ENCODE results near the gene PTPRD.
A peak's percentile ranks its signal among the peaks of the same experiment; 100 is the strongest.

The PTPRD gene

DNA sequence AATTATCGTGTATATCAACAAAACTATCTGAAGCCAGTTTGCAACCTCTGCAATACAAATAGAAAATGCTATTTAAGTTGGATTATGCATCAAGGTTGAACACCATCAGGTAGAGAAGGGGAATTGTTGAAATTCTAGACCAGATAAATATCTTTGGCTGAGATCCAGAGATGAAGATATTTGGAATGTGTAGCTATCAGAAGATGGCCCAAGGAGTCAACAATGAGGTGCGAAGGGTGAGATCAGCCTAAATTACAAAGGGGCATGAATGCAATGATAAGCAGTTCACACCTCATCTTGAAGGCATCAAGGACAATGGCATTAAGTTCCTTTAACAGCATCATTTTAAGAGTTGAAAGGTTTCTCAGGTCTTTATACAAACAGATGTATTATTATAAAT is 2241.1 kb downstream of the PTPRD start:
- no peak for DNase-seq
- Mint-ChIP-seq H3K4me1 (ENCODE audit: low read depth) (no peaks in the 10 kb centered on the region), H3K9me3 (no peaks in the 10 kb centered on the region), H3K36me3 (ENCODE audit: low read depth) (no peaks in the 10 kb centered on the region), H3K27me3 (no peaks in the 10 kb centered on the region), H3K27ac (no peak overlapping the region), H3K4me3 (no peak overlapping the region)

DNA sequence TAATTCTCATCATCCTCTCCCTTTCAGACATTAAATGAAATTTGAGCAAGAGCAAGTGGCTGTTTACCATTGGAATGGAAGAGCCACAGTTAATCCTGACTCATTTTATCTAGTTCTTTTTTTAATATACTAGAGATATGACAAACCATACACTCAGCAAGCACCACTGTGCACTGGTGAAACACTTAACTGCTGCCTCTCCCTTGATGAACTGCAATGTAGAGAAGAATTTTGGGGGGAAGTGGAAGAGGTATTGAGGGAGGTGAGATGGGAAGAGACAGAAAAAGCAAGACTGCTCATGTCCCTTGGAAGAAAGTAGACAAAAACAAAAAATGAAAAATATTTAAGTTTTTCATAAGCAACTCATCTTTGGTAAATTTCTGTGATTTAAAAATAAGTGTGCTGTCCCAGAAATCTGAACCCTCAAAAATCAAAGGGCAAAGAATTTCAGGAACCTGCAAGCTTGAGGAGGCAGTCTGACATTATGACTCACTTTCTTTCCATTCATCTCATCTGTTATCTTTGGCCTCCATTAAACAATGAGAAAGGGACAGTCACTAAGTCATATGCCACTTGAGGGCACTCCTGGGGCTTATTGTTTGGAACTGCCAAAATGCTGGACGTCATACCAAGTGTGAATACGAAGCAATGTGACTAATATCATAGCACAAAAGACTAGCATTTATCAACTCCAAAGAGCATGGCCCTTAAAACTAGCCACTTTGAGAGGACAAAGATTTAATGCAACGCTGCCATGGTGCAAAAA is 2246.5 kb downstream of the PTPRD start:
- no peaks in the 10 kb centered on the region for H3K9me3 Mint-ChIP-seq
- no peak for DNase-seq
- no peaks in the 10 kb centered on the region for H3K27me3 Mint-ChIP-seq
- H3K27ac Mint-ChIP-seq: no peak overlapping the region
- no peaks in the 10 kb centered on the region for H3K36me3 Mint-ChIP-seq (ENCODE audit: low read depth)
- H3K4me1 Mint-ChIP-seq (ENCODE audit: low read depth): peaks cover 16% of the 10 kb centered on the region
- no peak overlapping the region for H3K4me3 Mint-ChIP-seq

GRCh38 chr9:8365466-8366160 is 2247.2 kb downstream of the PTPRD start:
- H3K27me3 Mint-ChIP-seq: no peaks in the 10 kb centered on the region
- H3K27ac Mint-ChIP-seq: peak overlapping the region; percentile 26
- H3K9me3 Mint-ChIP-seq: no peaks in the 10 kb centered on the region
- H3K36me3 Mint-ChIP-seq (ENCODE audit: low read depth): no peaks in the 10 kb centered on the region
- no peak for DNase-seq
- H3K4me1 Mint-ChIP-seq (ENCODE audit: low read depth): peaks cover 16% of the 10 kb centered on the region
- no peak overlapping the region for H3K4me3 Mint-ChIP-seq

DNA sequence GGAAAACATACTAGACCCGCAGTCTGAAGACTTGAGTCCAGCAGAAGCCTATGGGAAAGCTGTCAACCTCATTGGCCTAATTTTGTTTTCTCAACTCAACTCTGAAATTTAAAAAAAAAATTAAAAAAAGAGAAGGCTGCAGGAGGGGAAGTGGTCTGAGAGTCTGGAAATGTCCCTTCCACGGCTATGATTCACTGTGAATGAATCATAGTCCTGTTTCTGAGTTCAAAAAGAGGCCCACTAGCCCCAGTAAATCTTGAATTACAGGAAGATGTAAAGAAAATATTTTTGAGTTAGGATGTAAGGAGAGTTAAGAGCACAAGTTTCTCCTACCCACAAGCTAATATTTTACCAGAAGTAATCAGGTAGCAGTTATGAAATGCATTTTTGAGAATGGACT is 2247.8 kb downstream of the PTPRD start:
- Mint-ChIP-seq H3K4me3 (no peak overlapping the region), H3K9me3 (no peaks in the 10 kb centered on the region), H3K27me3 (no peaks in the 10 kb centered on the region), H3K4me1 (ENCODE audit: low read depth) (peaks cover 16% of the 10 kb centered on the region), H3K27ac (peak overlapping the region; percentile 26), H3K36me3 (ENCODE audit: low read depth) (no peaks in the 10 kb centered on the region)
- DNase-seq: no peak

DNA sequence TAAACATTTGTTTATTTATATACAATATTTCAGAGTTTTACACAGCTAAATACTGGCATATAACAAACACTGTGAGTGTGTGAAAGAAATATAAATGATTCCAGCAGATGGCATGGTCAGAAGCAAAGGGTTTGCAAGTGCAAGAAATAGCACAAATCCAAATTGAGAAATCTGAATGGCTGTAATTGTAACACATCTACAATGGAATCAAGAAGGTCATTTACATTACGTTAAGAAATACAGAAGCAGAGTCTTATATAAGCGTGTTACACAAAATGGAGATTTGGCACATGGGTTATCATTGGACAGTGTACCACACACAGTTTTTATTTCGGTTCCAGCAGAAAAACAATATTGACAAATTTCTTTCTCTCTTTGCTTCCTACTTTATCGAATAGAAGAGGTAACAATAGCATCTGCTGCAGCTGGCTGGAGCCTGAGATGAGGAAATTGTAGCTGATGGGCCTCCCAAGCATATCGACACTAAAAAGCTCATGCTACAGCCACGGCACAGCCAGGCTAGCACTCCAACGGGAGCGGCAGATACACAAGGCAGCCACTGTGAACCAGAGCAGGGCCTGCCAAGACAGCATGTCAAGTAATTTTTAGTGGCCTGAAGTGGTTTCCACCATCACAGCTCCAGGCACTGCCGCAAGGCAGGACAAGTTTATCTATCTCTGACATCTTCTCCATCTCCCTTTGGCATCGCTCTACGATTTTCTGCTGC is 2248.6 kb downstream of the PTPRD start:
- Mint-ChIP-seq H3K27me3 (no peaks in the 10 kb centered on the region), H3K4me1 (ENCODE audit: low read depth) (peaks cover 16% of the 10 kb centered on the region), H3K9me3 (no peaks in the 10 kb centered on the region), H3K27ac (no peak overlapping the region), H3K36me3 (ENCODE audit: low read depth) (no peaks in the 10 kb centered on the region), H3K4me3 (no peak overlapping the region)
- DNase-seq: no peak

- Mint-ChIP-seq H3K4me3 (no peak overlapping the region), H3K27me3 (no peaks in the 10 kb centered on the region), H3K4me1 (ENCODE audit: low read depth) (peaks cover 16% of the 10 kb centered on the region), H3K36me3 (ENCODE audit: low read depth) (no peaks in the 10 kb centered on the region), H3K9me3 (no peaks in the 10 kb centered on the region), H3K27ac (no peak overlapping the region)
- DNase-seq: no peak
Observed at GRCh38 chr9:8362250-8362649, 2250.6 kb downstream of the PTPRD start.

GRCh38 chr9:8361364-8361763 is 2251.4 kb downstream of the PTPRD start:
- peaks cover 13% of the 10 kb centered on the region for H3K4me1 Mint-ChIP-seq (ENCODE audit: low read depth)
- no peaks in the 10 kb centered on the region for H3K27me3 Mint-ChIP-seq
- no peaks in the 10 kb centered on the region for H3K36me3 Mint-ChIP-seq (ENCODE audit: low read depth)
- H3K27ac Mint-ChIP-seq: no peak overlapping the region
- H3K4me3 Mint-ChIP-seq: no peak overlapping the region
- no peaks in the 10 kb centered on the region for H3K9me3 Mint-ChIP-seq
- no peak for DNase-seq

DNA sequence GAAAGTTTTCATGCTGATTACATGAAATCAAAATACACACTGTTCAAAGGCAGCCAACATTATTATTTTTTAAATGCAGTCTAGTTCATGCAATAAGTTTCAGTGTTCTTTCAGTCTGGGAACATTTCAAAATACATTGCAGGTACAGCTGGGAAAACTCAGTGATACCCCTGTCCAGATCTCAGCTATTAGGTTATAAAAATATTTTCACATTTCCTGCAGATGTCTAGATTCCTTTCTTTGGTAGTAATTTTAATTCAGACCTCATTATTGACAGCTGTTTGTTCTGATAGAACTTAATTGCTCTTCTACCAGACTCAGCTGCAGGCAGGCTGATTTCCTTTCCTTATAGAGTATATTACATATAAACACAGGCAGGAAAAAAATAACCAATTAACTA is 2256.4 kb downstream of the PTPRD start:
- no peaks in the 10 kb centered on the region for H3K9me3 Mint-ChIP-seq
- no peak overlapping the region for H3K27ac Mint-ChIP-seq
- H3K27me3 Mint-ChIP-seq: no peaks in the 10 kb centered on the region
- DNase-seq: no peak
- H3K36me3 Mint-ChIP-seq (ENCODE audit: low read depth): no peaks in the 10 kb centered on the region
- no peaks in the 10 kb centered on the region for H3K4me1 Mint-ChIP-seq (ENCODE audit: low read depth)
- H3K4me3 Mint-ChIP-seq: no peak overlapping the region

GRCh38 chr9:8351436-8351835 is 2261.4 kb downstream of the PTPRD start:
- Mint-ChIP-seq H3K36me3 (ENCODE audit: low read depth) (no peaks in the 10 kb centered on the region), H3K4me3 (no peak overlapping the region), H3K27me3 (no peaks in the 10 kb centered on the region), H3K9me3 (no peaks in the 10 kb centered on the region), H3K27ac (no peak overlapping the region), H3K4me1 (ENCODE audit: low read depth) (no peaks in the 10 kb centered on the region)
- DNase-seq: no peak

- Mint-ChIP-seq H3K9me3 (no peaks in the 10 kb centered on the region), H3K36me3 (ENCODE audit: low read depth) (no peaks in the 10 kb centered on the region), H3K4me1 (ENCODE audit: low read depth) (no peaks in the 10 kb centered on the region)
Observed at GRCh38 chr9:8349901-8350300, 2262.9 kb downstream of the PTPRD start.

GRCh38 chr9:8349376-8349775 is 2263.4 kb downstream of the PTPRD start:
- H3K27ac Mint-ChIP-seq: no peak overlapping the region
- H3K4me1 Mint-ChIP-seq (ENCODE audit: low read depth): no peaks in the 10 kb centered on the region
- no peaks in the 10 kb centered on the region for H3K9me3 Mint-ChIP-seq
- H3K4me3 Mint-ChIP-seq: no peak overlapping the region
- no peaks in the 10 kb centered on the region for H3K27me3 Mint-ChIP-seq
- no peaks in the 10 kb centered on the region for H3K36me3 Mint-ChIP-seq (ENCODE audit: low read depth)
- DNase-seq: no peak

More at GRCh38 chr9:8349901-8350300, 2262.9 kb downstream of the PTPRD start:
- Mint-ChIP-seq H3K27ac (no peak overlapping the region), H3K4me3 (no peak overlapping the region), H3K27me3 (no peaks in the 10 kb centered on the region)
- DNase-seq: no peak

DNA sequence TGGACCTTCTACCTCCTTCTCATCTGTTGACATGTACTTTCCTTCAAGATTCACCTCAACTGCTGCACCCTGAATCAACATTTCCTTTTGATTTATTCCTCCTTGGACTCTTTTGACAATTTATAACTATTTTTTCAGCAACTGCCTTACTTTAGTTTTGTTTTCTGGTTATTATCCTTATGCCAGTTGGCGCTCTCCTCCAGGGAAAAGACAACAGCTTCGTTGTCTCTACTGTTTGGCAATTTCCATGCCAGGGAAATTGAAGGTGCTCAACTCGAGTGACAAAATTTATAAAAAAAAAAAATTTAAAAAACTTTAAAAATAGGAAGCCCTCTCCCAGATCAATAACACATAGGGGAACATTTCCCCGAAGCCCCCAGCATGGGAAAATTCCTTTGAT is 2264.0 kb downstream of the PTPRD start:
- Mint-ChIP-seq H3K27ac (no peak overlapping the region), H3K9me3 (no peaks in the 10 kb centered on the region), H3K36me3 (ENCODE audit: low read depth) (no peaks in the 10 kb centered on the region), H3K27me3 (no peaks in the 10 kb centered on the region), H3K4me3 (no peak overlapping the region), H3K4me1 (ENCODE audit: low read depth) (no peaks in the 10 kb centered on the region)
- no peak for DNase-seq

- H3K4me3 Mint-ChIP-seq: no peak overlapping the region
- H3K27me3 Mint-ChIP-seq: no peaks in the 10 kb centered on the region
- H3K9me3 Mint-ChIP-seq: no peaks in the 10 kb centered on the region
- H3K36me3 Mint-ChIP-seq (ENCODE audit: low read depth): no peaks in the 10 kb centered on the region
- no peak for DNase-seq
- H3K4me1 Mint-ChIP-seq (ENCODE audit: low read depth): no peaks in the 10 kb centered on the region
- no peak overlapping the region for H3K27ac Mint-ChIP-seq
Observed at GRCh38 chr9:8346296-8346695, 2266.5 kb downstream of the PTPRD start.

- H3K4me1 Mint-ChIP-seq (ENCODE audit: low read depth): no peaks in the 10 kb centered on the region
- no peak overlapping the region for H3K4me3 Mint-ChIP-seq
- DNase-seq: no peak
- no peaks in the 10 kb centered on the region for H3K36me3 Mint-ChIP-seq (ENCODE audit: low read depth)
- H3K27me3 Mint-ChIP-seq: peaks cover 5% of the 10 kb centered on the region
- H3K9me3 Mint-ChIP-seq: no peaks in the 10 kb centered on the region
- H3K27ac Mint-ChIP-seq: no peak overlapping the region
Observed at GRCh38 chr9:8338767-8339510, 2273.9 kb downstream of the PTPRD start.

All from activated T-cell treated with anti-CD3 and anti-CD28 coated beads, Interleukin-2, amount 50 U/mL, for 24 hours (primary cell).